Kidney epithelial cell (primary cell): Measurements from ENCODE around the gene RSL1D1. TPM values are rescaled to one million over a fixed set of nuclear protein-coding genes. Genes with fewer than 3 reads are reported as not detected.

ENCODE experiments used
- DNase-seq: peaks from one replicate; pipeline ENCODE4 v3.0.0-alpha.2; 2010; ENCODE audit warnings: low read depth
- H3K27me3 ChIP-seq: 2 replicates; pipeline ENCODE4 v1.6.0; 2011; ENCODE audit warnings: low read length; ENCODE audit not compliant: control insufficient read depth, insufficient read depth
- H3K36me3 ChIP-seq: 2 replicates; pipeline ENCODE4 v1.5.1; 2011; ENCODE audit warnings: low read length; ENCODE audit not compliant: control insufficient read depth, insufficient read depth
- H3K4me3 ChIP-seq: 2 replicates; pipeline ENCODE4 v1.5.1; 2011; ENCODE audit warnings: low read depth, mild to moderate bottlenecking, control low read depth, low read length
- CTCF ChIP-seq: IDR thresholded peaks from 2 replicates; pipeline ENCODE4 v1.5.1; 2011; ENCODE audit warnings: mild to moderate bottlenecking, moderate library complexity, low read length, control low read depth, inconsistent platforms; ENCODE audit not compliant: insufficient read depth, poor library complexity, severe bottlenecking
- total RNA-seq: library from RNA; depleted of rRNA; stranded (reverse); fragments of >200 nt; gene quantifications from 2 replicates; pipeline ENCODE4 v1.2.3, GENCODE V29; 2015

Gene RSL1D1
- total RNA-seq, 1 donor from 2014 or later = 240 TPM

- Histone ChIP-seq H3K36me3 (no peaks in the 10 kb centered on the region), H3K27me3 (no peaks in the 10 kb centered on the region), H3K4me3 (peak overlapping the region; percentile 50)
- DNase-seq = no peak
- TF ChIP-seq CTCF = no peak
Measured at GRCh38 chr16:11797957-11798299, 53.4 kb downstream of the RSL1D1 start.

GRCh38 chr16:11797166-11797956, 54.0 kb downstream of the RSL1D1 start, which contains the start of gene ZC3H7A:
ZC3H7A (minus strand) TSS chr16:11797258; CDS start chr16:11782354, 14,904 bp downstream.
- peak within 1 kb of the TSS; percentile 95 for H3K4me3 ChIP-seq
- no peaks in the 10 kb centered on the region for H3K27me3 ChIP-seq
- DNase-seq = peak; percentile 76
- no peaks in the 10 kb centered on the region for H3K36me3 ChIP-seq
- no peak for TF ChIP-seq CTCF

GRCh38 chr16:11796227-11797165, 54.8 kb downstream of the RSL1D1 start:
- TF ChIP-seq CTCF = no peak
- H3K27me3 ChIP-seq = no peaks in the 10 kb centered on the region
- no peaks in the 10 kb centered on the region for H3K36me3 ChIP-seq
- H3K4me3 ChIP-seq = peak overlapping the region; percentile 95
- no peak for DNase-seq

GRCh38 chr16:11795887-11796226, 55.5 kb downstream of the RSL1D1 start:
- Histone ChIP-seq H3K27me3 (no peaks in the 10 kb centered on the region), H3K36me3 (no peaks in the 10 kb centered on the region)

More at GRCh38 chr16:11795887-11796226, 55.5 kb downstream of the RSL1D1 start:
- DNase-seq = no peak
- H3K4me3 ChIP-seq = peak overlapping the region; percentile 95
- no peak for TF ChIP-seq CTCF
